ENCODE results near the gene RBM47.
"Not testable (repeated sequence)": the region's sequence is repeated elsewhere in the genome, so short reads cannot be mapped to it uniquely, and the experiment has no call there.

RBM47 gene

GRCh38 chr4:40437741-40438383 lies 191.8 kb downstream of the RBM47 start:
- DNase-seq, result no peak

GRCh38 chr4:40435306-40435705 lies 194.4 kb downstream of the RBM47 start:
- DNase-seq, result not testable (repeated sequence)

DNA sequence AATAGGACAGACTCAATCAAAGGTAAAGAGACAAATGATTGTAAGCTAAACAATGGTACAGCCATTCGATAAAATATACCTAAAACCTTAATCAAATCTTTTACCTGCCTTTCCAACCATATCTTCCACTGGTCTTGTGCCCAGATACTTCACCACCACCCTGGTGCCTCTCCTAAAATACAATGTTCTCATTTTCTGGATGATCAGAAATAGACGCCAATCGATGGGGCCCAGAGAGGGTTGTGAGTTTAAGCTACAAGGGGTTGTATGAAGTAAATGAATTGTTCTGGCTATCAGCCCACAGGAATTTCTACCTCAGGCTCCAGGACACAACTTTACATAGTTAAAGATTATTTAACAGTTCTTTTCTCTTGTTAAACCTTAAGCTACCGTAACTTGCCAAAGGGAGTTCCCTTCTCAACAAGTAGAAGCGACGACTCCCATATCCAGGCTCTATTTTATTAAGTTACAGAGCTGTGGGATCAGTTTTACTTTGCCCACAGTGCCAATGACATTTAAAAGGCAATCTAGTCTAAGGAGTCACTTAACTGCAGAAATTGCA lies 195.5 kb downstream of the RBM47 start:
- DNase-seq, result no peak

DNA sequence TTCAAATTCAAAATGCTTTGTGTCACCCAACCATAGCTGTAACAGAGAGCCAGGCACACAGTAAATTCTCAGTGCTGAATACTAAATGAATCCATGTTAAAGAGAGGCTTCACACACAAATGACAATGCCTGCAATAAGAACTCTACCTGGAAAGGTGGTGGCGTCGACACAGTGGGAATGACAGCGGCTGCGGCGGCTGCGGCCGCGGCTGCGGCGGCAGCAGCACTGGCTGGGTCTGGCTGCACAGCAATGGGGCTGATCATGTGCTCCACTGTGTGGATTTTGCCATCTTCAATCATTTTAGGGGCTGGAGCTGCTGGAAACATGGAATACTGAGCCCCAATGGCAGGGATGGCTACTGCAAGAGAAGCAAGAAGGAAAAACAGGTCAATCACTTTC lies 197.2 kb downstream of the RBM47 start:
- no peak for DNase-seq

- not testable (repeated sequence) for DNase-seq
Observed at GRCh38 chr4:40427871-40428270, 201.8 kb downstream of the RBM47 start.

DNA sequence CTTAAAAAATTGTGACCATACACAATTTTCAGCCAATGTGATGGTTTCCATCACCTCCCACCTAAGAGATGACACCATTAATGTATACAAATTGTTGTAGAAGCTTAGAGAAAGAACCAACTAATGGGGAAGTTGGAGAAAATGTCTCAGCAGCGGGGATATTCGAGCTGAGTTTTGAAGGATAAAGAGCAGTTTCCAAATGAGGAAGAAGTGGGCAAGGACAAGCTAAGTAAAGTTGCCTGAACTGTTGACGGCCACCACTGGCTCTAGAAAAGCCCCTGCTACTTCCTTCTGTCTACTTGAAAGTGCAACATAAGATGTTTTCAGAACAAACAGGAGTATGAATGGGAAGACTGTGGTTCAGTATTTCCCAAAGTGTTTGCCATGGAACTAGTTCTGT lies 202.5 kb downstream of the RBM47 start:
- peak; percentile 84 for DNase-seq

GRCh38 chr4:40425799-40426574 lies 203.7 kb downstream of the RBM47 start:
- no peak for DNase-seq

DNA sequence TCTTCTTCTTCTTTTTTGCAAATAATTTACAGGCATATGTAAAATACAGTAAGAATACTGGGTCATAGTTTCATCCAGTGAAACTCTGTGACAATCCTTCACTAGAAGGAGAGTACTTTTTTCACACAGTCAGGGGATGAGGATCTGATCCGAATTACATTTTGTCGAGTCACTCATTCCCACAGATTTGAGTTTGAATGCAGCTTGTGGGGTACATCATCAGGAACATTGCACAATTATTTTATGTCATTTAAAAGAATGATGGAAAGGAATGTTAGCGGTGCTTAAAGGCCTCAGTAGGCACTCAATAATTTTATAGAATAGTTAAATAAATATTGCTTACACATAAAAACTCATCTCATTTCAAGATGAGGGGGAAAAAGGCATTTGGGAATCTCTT lies 205.9 kb downstream of the RBM47 start:
- no peak for DNase-seq

DNA sequence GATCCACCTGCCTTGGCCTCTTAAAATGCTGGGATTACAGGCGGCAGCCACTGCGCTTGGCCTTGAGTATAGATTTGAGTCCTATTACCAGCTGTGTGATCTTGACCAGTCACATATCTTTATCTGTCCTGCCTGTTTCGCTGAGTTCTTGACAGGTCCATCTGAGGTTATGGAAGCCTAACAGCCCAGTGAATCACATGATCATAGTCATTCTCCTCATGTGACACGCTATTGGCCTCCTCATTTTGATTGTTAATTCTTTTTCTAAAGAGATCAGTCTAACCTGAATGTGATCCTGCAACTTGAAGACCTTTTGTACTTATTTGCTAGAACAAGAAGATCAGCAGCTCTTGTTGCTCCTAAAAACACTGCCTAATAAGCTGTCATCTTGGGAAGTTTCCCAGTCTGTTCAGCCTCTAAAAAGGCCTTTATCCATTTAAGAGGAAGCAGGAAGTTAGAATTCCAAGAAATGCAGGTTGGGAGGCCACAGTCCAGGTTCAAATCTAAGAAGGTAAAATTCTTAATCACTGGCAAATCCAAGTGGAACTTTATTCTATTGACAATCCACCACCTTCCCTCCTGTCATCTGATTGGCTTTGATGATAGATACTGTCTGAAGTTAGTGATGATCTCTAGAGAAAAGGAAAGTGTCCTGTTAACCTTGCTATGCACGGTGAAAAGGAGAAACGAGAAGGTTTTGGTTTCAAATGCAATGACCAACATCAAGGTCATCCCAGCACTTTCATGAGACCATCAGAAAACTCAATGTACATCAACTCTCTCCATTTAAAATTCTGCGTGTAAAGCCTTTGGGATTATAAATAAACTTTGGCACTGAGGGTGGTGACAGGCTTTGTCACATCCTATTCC lies 207.6 kb downstream of the RBM47 start:
- DNase-seq, result no peak

- DNase-seq, result no peak
Observed at GRCh38 chr4:40419231-40419912, 210.3 kb downstream of the RBM47 start.

DNA sequence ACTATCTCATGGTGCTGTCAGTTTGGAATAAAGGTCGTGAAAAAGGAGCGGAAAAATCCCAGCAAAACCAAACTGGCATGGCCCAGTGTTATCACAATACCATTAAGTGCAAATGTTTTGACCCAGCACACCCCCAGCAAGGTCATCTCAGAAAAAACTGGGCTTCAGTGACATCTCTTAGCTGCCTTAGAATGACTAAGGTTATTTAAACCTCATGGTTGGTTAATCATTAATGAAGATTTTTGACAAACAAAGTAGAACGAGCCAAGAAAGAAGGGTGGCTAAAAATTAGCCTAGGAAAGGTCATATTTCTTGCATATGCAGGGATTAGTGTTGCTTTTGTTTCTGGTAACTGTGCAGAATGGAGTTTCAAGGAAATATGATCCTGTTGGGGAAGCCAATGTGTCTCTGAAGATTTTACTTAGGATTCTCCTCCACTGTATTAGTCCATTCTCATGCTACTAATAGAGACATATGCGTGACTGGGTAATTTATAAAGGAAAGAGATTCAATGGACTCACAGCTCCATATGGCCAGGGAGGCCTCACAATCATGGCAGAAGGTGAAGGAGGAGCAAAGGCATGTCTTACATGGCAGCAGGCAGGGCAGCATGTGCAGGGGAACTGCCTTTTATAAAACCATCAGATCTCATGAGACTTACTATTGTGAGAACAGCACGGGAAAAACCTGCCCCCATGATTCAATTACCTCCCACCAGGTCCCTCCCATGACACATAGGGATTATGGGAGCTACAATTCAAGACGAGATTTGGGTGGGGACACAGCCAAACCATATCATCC lies 211.0 kb downstream of the RBM47 start:
- no peak for DNase-seq

DNA sequence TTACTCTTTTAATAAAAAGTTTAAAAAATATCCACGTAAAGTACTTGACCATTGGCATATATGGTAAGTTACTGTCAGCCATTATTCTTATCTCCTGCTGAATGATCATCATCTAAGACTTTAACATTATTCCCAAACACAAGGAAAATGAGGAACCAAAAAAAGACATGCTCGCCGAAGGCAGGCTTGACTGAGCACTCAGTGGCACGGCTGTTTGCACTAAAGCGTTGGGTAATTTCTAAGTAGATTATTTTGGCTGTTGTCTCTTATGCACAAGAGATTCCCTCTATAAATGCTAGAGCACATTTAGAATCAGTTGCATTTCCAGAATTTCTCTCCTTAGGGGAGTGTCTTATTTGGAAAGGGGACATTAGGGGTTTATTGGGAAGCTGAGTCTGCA lies 211.7 kb downstream of the RBM47 start:
- no peak for DNase-seq

- no peak for DNase-seq
Observed at GRCh38 chr4:40414673-40415072, 215.0 kb downstream of the RBM47 start.

DNA sequence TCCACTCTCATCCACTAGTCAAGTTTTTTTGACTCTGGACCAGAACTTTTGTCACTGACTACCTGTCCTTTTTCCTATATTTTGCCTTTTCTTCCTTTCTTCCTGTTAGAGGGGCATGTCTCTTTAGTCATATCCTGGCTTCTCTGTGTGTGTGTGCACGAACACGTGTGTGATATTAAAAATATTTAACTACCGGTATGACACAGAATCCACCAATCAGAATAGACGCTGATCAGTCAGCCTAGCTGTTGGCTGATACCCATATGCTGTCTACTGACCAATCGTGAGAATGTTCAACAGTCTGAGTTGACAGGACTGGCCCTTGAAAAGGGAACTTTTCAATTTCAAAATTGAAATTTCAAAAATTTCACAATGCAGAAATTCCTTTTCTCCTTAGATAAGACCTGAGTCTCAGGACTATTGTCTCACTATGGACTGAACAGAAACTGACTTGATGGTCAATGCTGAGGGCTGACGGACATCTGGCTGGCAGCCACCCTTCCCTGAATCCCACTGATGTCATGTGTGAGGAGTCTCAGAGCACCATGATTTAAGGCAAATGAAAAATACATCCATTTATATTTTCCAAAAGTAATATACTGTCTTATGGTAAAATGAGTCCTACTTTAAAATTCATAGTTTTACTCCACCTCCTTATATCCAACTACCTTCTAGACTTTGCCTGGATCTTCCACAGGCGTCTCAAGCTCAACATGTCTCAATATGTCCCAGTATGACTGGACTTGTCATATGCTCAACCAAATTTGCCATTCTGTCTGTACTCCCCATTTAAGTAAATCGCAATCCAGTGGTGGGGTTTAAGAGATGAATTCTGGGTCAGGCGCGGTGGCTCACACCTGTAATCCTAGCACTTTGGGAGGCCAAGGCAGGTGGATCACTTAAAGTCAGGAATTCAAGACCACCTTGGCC lies 216.5 kb downstream of the RBM47 start:
- DNase-seq, result no peak

DNA sequence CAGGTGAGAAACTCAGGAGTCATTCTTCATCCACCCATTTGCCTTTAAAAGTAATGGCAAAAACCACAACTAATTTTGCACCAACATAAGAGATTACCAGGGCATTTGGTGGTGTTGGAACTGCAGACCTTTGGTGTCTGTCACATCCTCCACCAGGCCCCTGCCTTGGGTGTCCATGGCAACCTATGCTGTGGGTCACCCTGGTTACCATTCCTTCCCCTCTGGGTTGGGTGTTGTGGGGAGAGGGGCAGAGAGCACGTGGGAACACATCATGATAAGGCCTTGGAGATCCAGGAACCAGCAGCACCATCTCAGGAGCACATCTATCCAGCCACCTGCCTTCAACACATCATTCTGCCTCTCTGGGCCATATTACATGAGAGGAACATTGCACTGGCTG lies 217.3 kb downstream of the RBM47 start:
- no peak for DNase-seq

DNA sequence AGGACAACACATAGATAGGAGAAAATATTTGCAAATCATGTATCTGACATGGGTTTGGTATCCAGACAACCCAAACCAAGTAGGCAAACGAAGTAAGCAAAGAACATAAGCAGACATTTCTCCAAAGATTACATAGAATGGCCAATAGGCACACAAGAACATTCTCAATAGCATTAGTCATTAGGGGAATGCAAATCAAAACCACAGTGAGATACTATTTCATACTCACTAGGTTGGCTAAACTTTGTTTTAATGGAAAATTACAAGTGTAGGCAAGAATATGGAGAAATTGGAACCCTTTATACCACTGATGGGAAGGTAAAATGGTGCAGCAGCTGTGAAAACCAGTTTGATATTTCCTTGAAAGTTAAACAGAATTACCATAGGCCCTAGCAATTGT lies 219.8 kb downstream of the RBM47 start:
- no peak for DNase-seq

GRCh38 chr4:40407468-40407867 lies 222.2 kb downstream of the RBM47 start:
- DNase-seq, result not testable (repeated sequence)

- DNase-seq, result no peak
Observed at GRCh38 chr4:40406340-40406739, 223.3 kb downstream of the RBM47 start.

DNA sequence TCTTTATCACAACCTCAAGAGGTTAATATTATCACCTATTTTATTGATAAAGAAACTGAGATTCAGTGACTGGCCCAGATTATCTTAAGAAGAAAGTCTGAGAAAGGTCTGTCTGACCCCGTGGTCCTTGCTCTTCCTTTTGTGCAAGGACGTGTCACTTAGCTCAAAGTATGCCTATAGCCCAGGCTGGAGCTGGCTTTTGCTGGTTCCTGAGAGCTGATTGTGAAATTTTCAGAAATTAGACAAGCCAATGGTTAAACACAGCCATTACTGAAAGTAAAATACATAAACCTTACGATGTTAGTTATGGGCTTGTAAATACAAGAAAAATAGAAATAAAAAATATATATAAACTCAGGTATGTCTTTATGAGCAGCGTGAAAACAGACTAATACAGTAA lies 224.5 kb downstream of the RBM47 start:
- DNase-seq, result no peak

GRCh38 chr4:40403081-40403480 lies 226.6 kb downstream of the RBM47 start:
- DNase-seq, result no peak

DNA sequence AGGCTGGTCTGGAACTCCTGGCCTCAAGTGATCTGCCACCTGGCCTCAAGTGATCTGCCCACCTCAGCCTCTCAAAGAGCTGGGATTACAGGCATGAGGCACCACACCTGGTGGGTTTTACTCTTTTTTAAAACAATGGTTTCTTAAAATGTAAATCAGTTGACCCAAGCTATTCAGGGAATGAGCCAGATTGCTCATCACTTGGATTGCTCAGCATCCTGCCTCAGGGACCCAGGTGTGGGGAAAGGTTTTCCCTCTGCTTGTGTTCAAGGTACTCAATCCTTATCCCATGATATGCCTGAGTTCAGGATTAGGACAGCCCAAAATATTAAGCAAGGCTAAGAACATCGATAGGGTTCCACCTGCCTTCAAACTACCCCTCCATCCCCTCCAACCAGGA lies 227.1 kb downstream of the RBM47 start:
- DNase-seq, result no peak
